Renal cortical epithelial cell (primary cell): ENCODE results near the gene GJB4. TPM values are rescaled to one million over a fixed set of nuclear protein-coding genes. Genes with fewer than 3 reads are reported as not detected.
"Not testable (repeated sequence)": the region's sequence is repeated elsewhere in the genome, so short reads cannot be mapped to it uniquely, and the experiment has no call there.

Source experiments
- DNase-seq: peaks from one replicate; pipeline ENCODE4 v3.0.0-alpha.2; 2011; ENCODE audit warnings: low read depth
- total RNA-seq: library from RNA; depleted of rRNA; stranded (reverse); fragments of >200 nt; gene quantifications from 2 replicates; pipeline ENCODE4 v1.2.3, GENCODE V29; 2014

The GJB4 gene
- total RNA-seq, 1 donor from 2014 or later, result 15.5 TPM

DNA sequence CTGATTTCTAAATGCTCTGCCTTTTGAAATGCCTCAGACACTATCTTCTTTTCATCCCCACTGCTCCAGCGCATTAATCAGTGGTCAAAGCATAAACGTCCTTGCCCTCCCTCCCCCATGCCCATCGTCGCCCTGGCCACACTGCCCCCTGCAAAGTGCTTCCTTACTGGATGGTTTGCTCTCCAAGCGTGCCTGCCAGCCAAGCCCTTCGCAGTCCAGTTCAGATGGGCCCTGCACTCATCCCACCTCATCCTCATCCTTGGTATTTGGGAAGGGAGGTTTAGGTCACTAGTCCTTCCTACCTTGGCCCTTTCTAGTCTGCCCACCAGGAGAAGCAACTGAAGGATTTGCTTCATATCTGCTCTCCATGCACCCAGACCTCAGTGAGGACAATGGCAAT lies 36.4 kb downstream of the GJB4 start:
- no peak for DNase-seq

- no peak for DNase-seq
Observed at GRCh38 chr1:34796990-34797389, 37.5 kb downstream of the GJB4 start.

DNA sequence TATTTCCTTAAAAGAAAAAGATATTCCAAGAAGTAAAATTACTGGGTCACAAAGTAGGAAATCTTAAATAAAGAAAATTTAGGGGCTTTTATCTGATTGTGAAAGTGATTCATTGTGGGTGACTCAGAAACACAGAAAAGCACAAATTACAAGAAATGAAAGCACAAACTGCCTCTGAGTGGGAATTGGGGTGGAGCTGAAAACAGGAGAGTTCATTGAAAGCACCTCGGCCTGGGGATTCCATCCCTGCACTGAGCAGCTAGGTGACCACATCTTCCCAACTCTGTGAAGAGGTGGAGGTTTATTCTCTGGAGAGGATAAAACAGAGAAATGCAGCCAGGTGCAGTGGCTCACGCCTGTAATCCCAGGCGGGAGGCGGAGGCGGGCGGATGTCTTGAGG lies 40.7 kb downstream of the GJB4 start:
- DNase-seq, result peak; percentile 25

- no peak for DNase-seq
Observed at GRCh38 chr1:34803770-34804169, 44.2 kb downstream of the GJB4 start.

GRCh38 chr1:34806396-34806795 lies 46.9 kb downstream of the GJB4 start:
- no peak for DNase-seq

DNA sequence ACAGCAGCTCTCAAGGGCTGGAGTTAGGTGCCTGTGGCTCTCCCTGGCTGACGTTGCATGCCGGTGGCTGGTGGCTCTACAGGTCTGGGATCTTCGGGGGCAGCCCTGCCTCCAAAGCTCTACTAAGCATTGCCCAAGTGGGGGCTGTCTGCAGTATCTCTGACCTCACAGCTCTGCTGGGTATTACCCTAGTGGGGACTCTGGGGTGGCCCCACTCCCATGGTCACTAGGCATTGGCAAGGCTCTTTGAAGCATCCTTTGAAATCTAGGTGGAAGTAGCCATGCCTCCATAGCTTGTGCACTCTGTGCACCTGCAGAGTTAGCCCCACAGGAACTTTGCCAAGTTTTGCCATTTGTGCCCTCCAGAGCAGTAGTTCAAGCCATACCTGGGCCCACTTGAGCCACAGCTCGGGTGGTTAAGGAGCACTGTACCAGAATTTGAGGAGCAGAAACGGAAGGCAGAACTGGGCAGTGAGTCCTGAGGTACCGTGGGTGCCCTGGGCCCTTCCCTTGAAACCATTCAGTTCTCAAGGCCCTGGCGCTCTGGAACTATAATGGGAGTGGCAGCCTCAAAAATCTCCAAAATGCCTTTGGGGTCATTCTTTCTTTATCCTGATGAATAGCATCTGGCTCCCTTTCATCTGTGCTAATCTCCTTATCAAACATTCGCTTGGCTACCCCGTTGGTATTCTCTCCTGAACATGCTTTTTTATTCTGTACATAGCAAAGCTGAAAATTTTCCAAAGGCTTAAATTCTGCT lies 48.7 kb downstream of the GJB4 start:
- DNase-seq, result no peak

DNA sequence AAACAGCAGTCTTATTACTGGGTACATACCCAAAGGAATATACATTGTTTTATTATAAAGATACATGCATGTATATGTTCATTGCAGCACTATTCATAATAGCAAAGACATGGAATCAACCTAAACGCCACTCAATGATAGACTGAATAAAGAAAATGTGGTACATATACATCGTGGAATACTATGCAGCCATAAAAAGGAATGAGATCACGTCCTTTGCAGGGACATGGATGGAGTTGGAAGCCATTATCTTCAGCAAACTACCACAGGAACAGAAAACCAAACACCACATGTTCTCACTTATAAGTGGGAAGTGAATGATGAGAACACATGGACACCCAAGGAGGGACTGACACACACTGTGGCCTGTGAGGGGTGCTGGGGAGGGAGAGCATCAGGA lies 51.2 kb downstream of the GJB4 start:
- DNase-seq, result not testable (repeated sequence)

Other genes starting within 250 kb of the GJB4 start
- gene GJB5, start 4.7 kb upstream of the GJB4 start, total RNA-seq, result 0.20 and 1.0 TPM in 2 replicates
- gene GJB3, start 21.5 kb downstream of the GJB4 start, total RNA-seq, result 8.5 and 33.2 TPM in 2 replicates
- gene GJA4, start 33.3 kb downstream of the GJB4 start, total RNA-seq, result not detected in 2 replicates
- gene SMIM12, start 100.0 kb downstream of the GJB4 start, total RNA-seq, result 40.1 and 46.4 TPM in 2 replicates
- gene DLGAP3, start 169.9 kb downstream of the GJB4 start, total RNA-seq, result 0.05 TPM in 1 of 2 replicates, not detected in the other
- 32.6 and 73.6 TPM in 2 replicates for gene TMEM35B, start 225.6 kb downstream of the GJB4 start, total RNA-seq